Measurements from ENCODE around the gene GPRIN2. TPM values are rescaled to one million over a fixed set of nuclear protein-coding genes. Genes with fewer than 3 reads are reported as not detected.
"Not testable (repeated sequence)": the region's sequence is repeated elsewhere in the genome, so short reads cannot be mapped to it uniquely, and the experiment has no call there.

Gene GPRIN2
- polyA plus RNA-seq, 12 donors, result 0.12 to 1.8 (median 0.18) TPM; not detected in 3

DNA sequence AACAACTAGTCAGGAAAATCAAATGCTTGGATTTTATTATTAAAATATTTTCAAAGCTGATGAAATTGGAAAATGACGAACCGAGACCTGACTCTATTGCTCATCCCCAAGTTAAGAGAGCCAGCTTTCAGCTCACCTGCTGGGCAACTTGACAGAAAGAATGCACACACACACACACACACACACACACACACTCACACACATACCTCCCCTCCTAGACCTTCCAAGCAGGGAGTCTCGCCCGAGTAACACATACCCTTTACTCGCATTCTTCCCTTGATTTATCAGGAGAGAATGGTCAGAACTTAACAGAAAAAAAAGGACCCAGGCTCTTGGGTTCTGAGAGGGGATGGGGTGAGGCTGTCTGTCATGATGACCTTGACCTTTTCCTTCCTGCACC lies 19.1 kb downstream of the GPRIN2 start:
- no peak for DNase-seq

GRCh38 chr10:46536781-46537180 lies 19.7 kb downstream of the GPRIN2 start:
- DNase-seq, result no peak

- DNase-seq, result no peak
Observed at GRCh38 chr10:46536171-46536570, 20.3 kb downstream of the GPRIN2 start.

GRCh38 chr10:46534828-46535524 lies 21.5 kb downstream of the GPRIN2 start:
- no peak for DNase-seq

- not testable (repeated sequence) for DNase-seq
Observed at GRCh38 chr10:46532256-46532655, 24.2 kb downstream of the GPRIN2 start.

DNA sequence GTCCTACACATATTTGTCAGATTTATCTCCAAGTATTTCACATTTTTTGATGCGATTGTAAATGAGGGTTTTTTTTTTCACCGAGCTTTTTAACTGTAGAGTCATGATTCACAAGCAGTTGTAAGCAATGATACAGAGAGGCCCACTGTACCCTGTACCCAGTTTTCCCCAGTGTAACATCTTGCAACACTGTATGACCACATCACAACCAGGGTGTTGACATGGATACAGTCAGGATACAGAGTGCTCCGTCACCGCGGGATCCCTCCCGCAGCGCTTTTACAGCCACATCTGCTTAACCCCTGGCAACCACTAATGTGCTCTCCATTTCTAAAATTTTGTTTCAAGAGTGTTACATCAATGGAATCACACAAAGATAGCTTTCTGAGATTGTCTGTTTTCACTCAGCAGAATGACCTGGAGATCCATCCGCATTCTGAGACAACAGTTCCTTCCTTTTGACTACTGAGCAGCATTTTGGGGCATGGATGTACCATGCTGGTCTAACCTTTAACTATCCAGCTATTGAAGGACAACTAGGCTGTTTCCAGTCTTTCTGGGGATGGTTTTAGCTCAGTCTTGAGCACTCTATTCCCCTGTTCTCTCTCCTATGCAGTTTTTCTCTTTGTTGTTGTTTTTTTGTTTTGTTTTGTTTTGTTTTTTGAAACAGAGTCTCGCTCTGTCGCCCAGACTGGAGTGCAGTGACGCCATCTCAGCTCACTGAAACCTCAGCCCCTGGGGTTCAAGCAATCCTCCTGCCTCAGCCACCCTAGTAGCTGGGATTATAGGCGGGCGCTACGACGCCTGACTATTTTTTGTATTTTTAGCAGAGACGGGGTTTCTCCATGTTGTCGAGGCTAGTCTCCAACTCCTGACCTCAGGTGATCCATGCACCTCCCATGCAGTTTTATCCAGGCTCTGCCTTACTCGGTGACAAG lies 25.9 kb downstream of the GPRIN2 start:
- DNase-seq, result peak; percentile 59

- DNase-seq, result not testable (repeated sequence)
Observed at GRCh38 chr10:46529742-46530141, 26.7 kb downstream of the GPRIN2 start.

GRCh38 chr10:46528675-46529615 lies 27.5 kb downstream of the GPRIN2 start:
- no peak for DNase-seq

GRCh38 chr10:46528171-46528671 lies 28.2 kb downstream of the GPRIN2 start:
- no peak for DNase-seq

DNA sequence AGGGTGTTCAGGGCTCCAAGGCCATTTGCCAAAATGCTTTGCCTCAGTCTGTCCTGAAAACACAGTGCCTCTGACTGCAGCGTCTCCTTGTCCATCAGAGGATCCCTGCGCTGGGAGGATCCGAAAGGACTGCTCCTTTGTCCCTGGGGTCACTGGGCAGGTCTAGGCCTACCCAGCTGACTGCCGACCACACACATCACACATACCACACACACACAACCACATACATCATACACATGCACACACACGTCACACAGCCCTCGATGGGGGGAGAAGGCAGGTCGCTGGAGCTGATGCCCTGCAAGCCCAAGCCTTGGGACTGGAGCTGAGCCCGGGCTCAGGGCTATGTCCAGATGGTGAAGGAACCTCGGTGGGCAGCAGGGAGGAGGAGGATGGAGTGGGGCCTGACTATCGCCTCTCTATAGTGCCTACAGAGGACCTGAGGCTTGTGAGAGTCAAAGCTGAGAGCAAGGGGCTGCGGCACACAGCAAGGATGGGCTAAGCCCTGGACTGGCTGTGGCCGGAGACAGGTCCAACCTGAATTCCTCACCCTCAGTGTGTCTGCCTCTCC lies 29.1 kb downstream of the GPRIN2 start:
- DNase-seq, result no peak

DNA sequence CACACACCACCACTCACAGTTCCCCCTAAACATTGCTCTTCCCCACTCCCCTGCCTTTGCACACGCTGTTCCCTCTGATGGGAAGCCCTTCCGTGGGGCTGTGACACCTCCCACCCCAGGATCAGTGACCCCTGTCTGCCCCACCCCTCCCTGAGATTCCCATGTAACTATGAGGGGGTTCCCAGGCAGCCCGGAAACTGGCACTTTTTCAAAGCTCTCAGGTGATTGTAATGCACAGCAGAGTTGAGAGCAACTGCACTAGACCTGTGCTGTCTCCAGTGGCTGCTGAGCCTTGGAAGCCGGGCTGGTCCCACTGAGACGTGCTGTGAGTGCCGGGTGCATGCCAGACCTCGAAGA lies 29.8 kb downstream of the GPRIN2 start:
- DNase-seq, result no peak

DNA sequence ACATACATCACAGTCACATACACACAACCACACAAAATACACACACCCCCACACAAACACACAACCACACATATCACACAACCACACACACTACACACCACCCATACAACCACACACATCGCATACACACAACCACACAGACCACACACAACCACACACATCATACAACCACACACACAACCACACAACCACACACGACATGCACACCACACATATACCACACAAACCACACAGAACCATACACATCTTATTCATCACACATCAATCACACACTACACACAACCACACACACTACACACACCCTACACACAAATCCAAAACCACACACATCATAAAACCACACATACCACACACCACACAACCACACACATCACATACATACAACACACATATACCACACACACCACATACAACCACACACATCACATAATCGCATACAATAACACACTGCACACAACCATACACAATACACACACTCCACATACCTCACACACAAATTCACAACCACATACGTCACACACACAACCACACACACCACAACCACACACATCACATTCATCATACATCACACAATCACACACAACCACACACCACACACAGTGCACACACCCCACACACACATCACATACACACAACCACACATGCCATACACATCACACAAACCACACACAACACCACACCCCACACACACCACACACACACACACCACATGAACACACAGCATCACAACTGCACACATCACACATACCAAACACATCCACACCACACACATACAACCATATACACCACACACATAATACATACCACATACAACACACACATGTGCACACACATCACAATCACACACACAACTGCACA lies 30.4 kb downstream of the GPRIN2 start:
- no peak for DNase-seq

GRCh38 chr10:46525177-46525823 lies 31.2 kb downstream of the GPRIN2 start:
- DNase-seq, result no peak

GRCh38 chr10:46524472-46525176 lies 31.8 kb downstream of the GPRIN2 start:
- DNase-seq, result no peak

DNA sequence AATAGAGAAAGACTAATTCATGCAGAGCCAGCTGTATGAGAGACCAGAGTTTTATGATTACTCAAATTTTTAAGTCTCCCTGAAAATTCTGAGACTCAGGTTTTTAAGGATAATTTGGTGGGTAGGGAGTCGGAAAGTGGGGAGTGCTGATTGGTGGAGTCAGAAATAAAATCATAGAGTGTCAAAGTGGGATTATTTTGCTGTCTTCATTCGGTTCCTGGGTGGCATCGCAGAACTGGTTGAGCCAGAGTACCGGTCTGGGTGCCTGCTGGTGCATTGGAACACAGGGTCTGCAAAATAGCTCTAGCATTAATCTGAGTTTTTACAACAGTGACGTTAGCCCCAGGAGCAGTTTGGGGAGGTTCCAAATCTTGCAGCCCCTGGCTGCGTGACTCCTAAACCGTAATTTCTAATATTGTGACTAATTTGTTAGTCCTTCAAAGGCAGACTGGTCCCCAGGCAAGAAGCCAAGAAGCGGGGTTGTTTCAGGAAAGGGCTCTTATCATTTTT lies 32.4 kb downstream of the GPRIN2 start:
- DNase-seq, result no peak

DNA sequence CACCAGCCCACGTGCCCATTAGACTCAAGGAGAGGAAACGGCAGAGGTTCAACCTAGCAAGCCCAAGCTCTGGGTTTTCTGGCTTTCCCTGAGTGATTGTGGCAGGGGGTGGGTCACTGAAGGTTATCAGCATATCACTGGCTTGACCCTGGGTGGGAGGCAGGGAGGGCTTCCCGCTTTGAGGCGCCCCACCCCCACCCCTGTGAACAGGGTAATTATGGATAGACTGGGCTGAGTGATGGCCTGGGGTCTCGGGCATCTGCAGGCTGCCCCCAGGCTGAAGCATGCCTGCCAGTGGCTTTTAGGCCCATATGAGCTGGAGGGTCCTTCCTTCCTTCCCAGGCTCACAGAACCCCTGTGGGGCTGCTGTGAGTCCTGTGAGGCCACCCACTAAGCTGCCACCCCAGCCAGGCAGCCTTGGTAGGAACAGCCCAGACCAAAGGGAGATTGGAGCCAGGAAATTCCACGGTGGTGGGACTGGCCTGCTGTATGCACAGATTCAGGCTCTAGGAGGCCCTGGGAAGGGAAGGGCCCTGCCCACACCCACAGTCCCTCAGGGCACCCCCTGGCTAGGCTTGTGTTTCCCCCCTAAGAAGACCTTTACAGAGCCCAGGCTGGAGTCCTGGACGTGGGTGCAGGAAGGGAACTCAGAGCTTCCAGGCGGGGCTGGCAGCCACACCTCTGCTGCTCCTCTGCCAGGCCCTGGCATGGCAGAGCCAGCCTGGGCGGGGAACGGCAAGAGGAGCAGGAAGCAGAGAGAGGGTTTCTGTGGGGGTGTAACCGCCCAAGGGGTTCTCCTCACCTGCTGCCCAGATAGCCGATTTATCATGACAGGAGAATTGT lies 33.1 kb downstream of the GPRIN2 start:
- no peak for DNase-seq

DNA sequence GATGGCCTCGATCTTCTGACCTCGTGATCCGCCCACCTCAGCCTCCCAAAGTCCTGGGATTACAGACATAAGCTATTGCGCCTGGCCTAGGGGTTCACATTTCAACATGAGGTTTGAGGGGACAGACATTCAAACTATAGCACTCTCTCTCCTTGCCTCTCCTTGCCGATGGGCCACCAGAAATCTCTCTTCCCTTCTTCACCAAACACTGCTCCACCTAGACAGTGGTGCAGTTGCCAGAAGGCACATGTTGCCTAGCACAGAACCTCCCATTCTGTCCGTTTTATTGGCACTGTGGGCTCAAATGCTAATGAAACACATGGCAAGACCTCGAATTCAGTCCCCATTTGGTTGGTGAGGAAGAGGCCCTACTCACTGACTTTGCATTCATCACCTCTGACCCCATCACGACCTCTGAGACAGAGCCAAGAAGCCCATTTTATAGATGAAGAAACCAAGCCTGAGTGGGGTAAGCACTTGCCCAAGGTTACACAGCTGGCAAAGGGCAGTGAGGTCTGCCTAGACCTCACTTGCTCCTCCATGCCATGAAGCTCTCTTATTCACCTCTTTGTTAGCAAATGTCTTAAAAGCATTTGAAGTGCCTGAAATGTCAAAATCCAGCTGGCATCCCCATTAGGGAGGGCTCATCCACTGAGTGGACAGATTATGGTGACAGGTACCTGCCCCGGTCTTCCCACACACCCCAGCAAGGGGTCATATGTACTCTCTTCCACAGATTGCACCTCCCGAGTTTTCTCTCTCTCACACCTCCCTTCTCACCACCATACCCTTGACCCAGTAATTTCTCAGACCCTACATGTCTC lies 34.0 kb downstream of the GPRIN2 start:
- no peak for DNase-seq
